SK-N-SH (cell line): ENCODE results near the gene NEIL3. TPM values are rescaled to one million over a fixed set of nuclear protein-coding genes. Genes with fewer than 3 reads are reported as not detected.

Experiments used
- CTCF ChIA-PET: fragments of 300-600, 350-600 bp; formaldehyde crosslinking; extraction: SDS; loops from one replicate; lab custom pipeline; 2021; lab: Yijun Ruan, JAX
- POLR2A ChIA-PET: fragments of 350-600 bp; sonication (Branson Sonifier 250); formaldehyde crosslinking; extraction: SDS; loops from one replicate; lab custom pipeline; 2020; ENCODE audit warnings: antibody characterized with exemption, inconsistent platforms; lab: Yijun Ruan, JAX
- DNase-seq: peaks from one replicate; pipeline ENCODE4 v3.0.0; 2012
- H2AFZ ChIP-seq: fragments of 200-600 bp; sonication (generic); 2 replicates; pipeline ENCODE4 v1.8.1; 2016; ENCODE audit warnings: antibody characterized with exemption, mild to moderate bottlenecking, low read depth
- H3F3A ChIP-seq: fragments of 200-600 bp; sonication (generic); replicated peaks from 2 replicates; pipeline ENCODE3; 2016; ENCODE audit warnings: antibody characterized with exemption, mild to moderate bottlenecking; ENCODE audit not compliant: insufficient read depth
- H3K27ac ChIP-seq, 2 experiments: fragments of 200-500 bp in 1 of 2; fragments of 200-600 bp in 1 of 2; sonication (Bioruptor generic) in 1 of 2; sonication (generic), shearing (Covaris generic) in 1 of 2; 2 replicates each; pipeline versions ENCODE4 v1.5.1 to v1.6.1; 2014 to 2016; ENCODE audit warnings: low read depth in 2 of 2, inconsistent platforms in 1 of 2, low read length in 1 of 2, mild to moderate bottlenecking in 1 of 2, mixed read lengths in 1 of 2
- H3K27me3 ChIP-seq: fragments of 200-600 bp; sonication (generic), shearing (Covaris generic); 2 replicates; pipeline ENCODE4 v1.6.1; 2016; ENCODE audit warnings: mixed run types; ENCODE audit not compliant: insufficient read depth
- H3K36me3 ChIP-seq, 2 experiments: fragments of 200-500 bp in 1 of 2; fragments of 200-600 bp in 1 of 2; sonication (Bioruptor generic) in 1 of 2; sonication (generic) in 1 of 2; replicated peaks in 1 of 2; 2 replicates each; pipeline versions ENCODE3 to v1.5.1; 2014 to 2016; ENCODE audit warnings: low read length in 1 of 2, mild to moderate bottlenecking in 1 of 2; ENCODE audit not compliant: insufficient read depth in 2 of 2, control insufficient read depth in 1 of 2
- H3K4me1 ChIP-seq, 2 experiments: fragments of 200-500 bp in 1 of 2; fragments of 200-600 bp in 1 of 2; sonication (Bioruptor generic) in 1 of 2; sonication (generic), shearing (Covaris generic) in 1 of 2; 2 replicates each; pipeline versions ENCODE4 v1.5.1 to v1.6.1; 2014 to 2016; ENCODE audit warnings: low read depth in 1 of 2, low read length in 1 of 2, mixed run types in 1 of 2; ENCODE audit not compliant: insufficient read depth in 2 of 2, control insufficient read depth in 1 of 2
- H3K4me2 ChIP-seq: fragments of 200-600 bp; sonication (generic), shearing (Covaris generic); 2 replicates; pipeline ENCODE4 v1.6.1; 2017; ENCODE audit warnings: mixed run types
- H3K4me3 ChIP-seq, 2 experiments: fragments of 200-500 bp in 1 of 2; fragments of 200-600 bp in 1 of 2; sonication (Bioruptor generic) in 1 of 2; sonication (generic), shearing (Covaris generic) in 1 of 2; 2 replicates each; pipeline versions ENCODE4 v1.5.1 to v1.8.1; 2014 to 2016; ENCODE audit warnings: low read depth in 2 of 2, inconsistent platforms in 1 of 2, low read length in 1 of 2, mild to moderate bottlenecking in 1 of 2, mixed read lengths in 1 of 2, moderate library complexity in 1 of 2
- H3K79me2 ChIP-seq: fragments of 200-600 bp; sonication (generic); 2 replicates; pipeline ENCODE4 v1.8.1; 2017; ENCODE audit warnings: mild to moderate bottlenecking; ENCODE audit not compliant: insufficient read depth
- H3K9ac ChIP-seq: fragments of 200-600 bp; sonication (generic); 2 replicates; pipeline ENCODE4 v1.6.1; 2017; ENCODE audit warnings: mixed run types
- H3K9me2 ChIP-seq: fragments of 200-600 bp; sonication (generic); 2 replicates; pipeline ENCODE4 v1.6.1; 2017; ENCODE audit warnings: mixed run types
- H3K9me3 ChIP-seq: fragments of 200-600 bp; sonication (generic); 2 replicates; pipeline ENCODE4 v1.6.1; 2017; ENCODE audit warnings: mixed run types, mild to moderate bottlenecking, moderate library complexity
- H4K20me1 ChIP-seq: fragments of 200-600 bp; sonication (generic); 2 replicates; pipeline ENCODE4 v1.6.1; 2017; ENCODE audit warnings: mild to moderate bottlenecking, mixed run types; ENCODE audit not compliant: insufficient read depth
- ELF1 ChIP-seq: IDR thresholded peaks from 2 replicates; pipeline ENCODE4 v1.4.0; 2012
- EZH2phosphoT487 ChIP-seq: fragments of 200-600 bp; sonication (generic); IDR thresholded peaks from 2 replicates; pipeline ENCODE4 v1.6.1; 2017; ENCODE audit warnings: low read depth, mixed run types, mild to moderate bottlenecking, antibody characterized with exemption, moderate library complexity, borderline replicate concordance
- FOSL2 ChIP-seq: IDR thresholded peaks from 2 replicates; pipeline ENCODE4 v1.4.0; 2012; ENCODE audit warnings: low read depth, mild to moderate bottlenecking, moderate library complexity, borderline replicate concordance
- FOXJ3 ChIP-seq: sonication (generic); formaldehyde crosslinking; IDR thresholded peaks from 2 replicates; pipeline ENCODE4 v1.5.1; 2020; ENCODE audit warnings: mild to moderate bottlenecking, missing genetic modification reagents
- FOXM1 ChIP-seq: IDR thresholded peaks from 2 replicates; pipeline ENCODE4 v1.4.0; 2012; ENCODE audit warnings: low read depth, mild to moderate bottlenecking
- MXI1 ChIP-seq: IDR thresholded peaks from 2 replicates; pipeline ENCODE4 v1.6.1; 2012; ENCODE audit warnings: mild to moderate bottlenecking, low read depth, low read length, improper control_type of control experiment
- RAD21 ChIP-seq: IDR thresholded peaks from 2 replicates; pipeline ENCODE4 v1.6.1; 2012; ENCODE audit warnings: mild to moderate bottlenecking, low read length
- RFX5 ChIP-seq: IDR thresholded peaks from 2 replicates; pipeline ENCODE4 v1.6.1; 2012; ENCODE audit warnings: mild to moderate bottlenecking, improper control_type of control experiment, low read length
- SIN3A ChIP-seq: IDR thresholded peaks from 2 replicates; pipeline ENCODE4 v1.6.1; 2012; ENCODE audit warnings: low read depth, mild to moderate bottlenecking, low read length, moderate library complexity, borderline replicate concordance
- TAF1 ChIP-seq: IDR thresholded peaks from 2 replicates; pipeline ENCODE4 v1.6.1; 2012; ENCODE audit warnings: low read depth, mild to moderate bottlenecking, low read length, moderate library complexity, borderline replicate concordance
- TCF12 ChIP-seq: IDR thresholded peaks from 2 replicates; pipeline ENCODE4 v1.4.0; 2012
- TEAD4 ChIP-seq: IDR thresholded peaks from 2 replicates; pipeline ENCODE4 v1.4.0; 2012; ENCODE audit warnings: mild to moderate bottlenecking, borderline replicate concordance; ENCODE audit not compliant: insufficient read depth
- YY1 ChIP-seq: IDR thresholded peaks from 2 replicates; pipeline ENCODE4 v1.4.0; 2012; ENCODE audit warnings: low read depth, mild to moderate bottlenecking
- WGBS: methylation state at CpG from one replicate; pipeline ENCODE4 v1.1.6; 2017; ENCODE audit warnings: low lambda C conversion rate; 5-methylcytosine and 5-hydroxymethylcytosine counted together
- polyA plus RNA-seq, 3 experiments: library from polyadenylated mRNA; depleted of rRNA; stranded (reverse); fragments of >200 nt; gene quantifications; 2 replicates each; pipeline ENCODE4 v1.2.3, GENCODE V29; 2012
- TF ChIP-seq, protein P1 (sequence below): fragments of 200-600 bp; sonication (generic); IDR thresholded peaks from 2 replicates; pipeline ENCODE4 v1.6.1; 2017; ENCODE audit warnings: antibody characterized with exemption, mild to moderate bottlenecking, moderate library complexity
- TF ChIP-seq, protein P2 (sequence below): IDR thresholded peaks from 2 replicates; pipeline ENCODE4; 2012
- TF ChIP-seq, protein P3 (sequence below): fragments of 150-350 bp; IDR thresholded peaks from 2 replicates; pipeline ENCODE4 v1.6.1; 2016; ENCODE audit warnings: mild to moderate bottlenecking, low read depth, low read length

NEIL3 gene
- polyA plus RNA-seq, 1 of the 3 experiments (the other 2 are of a cell fraction) = 3.6 TPM

DNA sequence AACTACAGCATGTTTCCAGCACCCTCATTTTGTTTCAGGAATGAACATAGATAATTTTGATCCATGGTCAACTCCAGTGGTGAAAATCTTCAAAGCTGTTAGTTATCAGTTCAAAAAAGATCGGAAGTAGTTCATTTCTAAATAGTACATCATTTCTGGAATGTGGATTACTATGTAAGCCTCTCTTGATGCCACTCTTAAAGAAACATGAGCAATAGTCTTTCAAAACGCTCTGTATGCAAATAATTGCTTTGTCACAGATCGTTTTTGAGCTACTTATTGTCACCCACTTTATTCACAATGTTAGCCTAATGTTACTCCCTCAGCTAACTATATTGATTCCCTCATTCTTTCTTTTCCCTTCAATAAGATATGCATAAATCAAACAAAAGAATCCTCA, 65.7 kb downstream of the NEIL3 start:
- no peak for DNase-seq
- ChIA-PET CTCF (interaction anchor here (0.7 to 1.6 kb wide), 3 partner anchors 76 to 328 kb away, joined by 3 read pairs; no protein-coding TSS in a partner anchor), POLR2A (interaction anchor here (1.6 kb wide), 1 partner anchor 67 kb away, joined by 5 read pairs; the partner anchor contains the start of gene AGA)
- Histone ChIP-seq H3F3A (no peaks in the 10 kb centered on the region), H3K4me1 (no peaks in the 10 kb centered on the region), H3K36me3 (no peaks in the 10 kb centered on the region), H3K9me3 (no peaks in the 10 kb centered on the region), H2AFZ (no peak overlapping the region), H3K9me2 (no peaks in the 10 kb centered on the region), H3K4me2 (no peak overlapping the region), H3K27ac (no peak overlapping the region), H3K79me2 (no peaks in the 10 kb centered on the region), H3K4me3 (no peak overlapping the region), H3K9ac (no peak overlapping the region), H4K20me1 (no peaks in the 10 kb centered on the region), H3K27me3 (no peaks in the 10 kb centered on the region)
- TF ChIP-seq MXI1 = no peak
- no peak for TF ChIP-seq SIN3A
- no peak for TF ChIP-seq YY1
- TF ChIP-seq FOSL2 = no peak
- no peak for TF ChIP-seq FOXJ3
- TF ChIP-seq TEAD4 = no peak
- TF ChIP-seq FOXM1 = no peak
- TF ChIP-seq, protein P1, sequence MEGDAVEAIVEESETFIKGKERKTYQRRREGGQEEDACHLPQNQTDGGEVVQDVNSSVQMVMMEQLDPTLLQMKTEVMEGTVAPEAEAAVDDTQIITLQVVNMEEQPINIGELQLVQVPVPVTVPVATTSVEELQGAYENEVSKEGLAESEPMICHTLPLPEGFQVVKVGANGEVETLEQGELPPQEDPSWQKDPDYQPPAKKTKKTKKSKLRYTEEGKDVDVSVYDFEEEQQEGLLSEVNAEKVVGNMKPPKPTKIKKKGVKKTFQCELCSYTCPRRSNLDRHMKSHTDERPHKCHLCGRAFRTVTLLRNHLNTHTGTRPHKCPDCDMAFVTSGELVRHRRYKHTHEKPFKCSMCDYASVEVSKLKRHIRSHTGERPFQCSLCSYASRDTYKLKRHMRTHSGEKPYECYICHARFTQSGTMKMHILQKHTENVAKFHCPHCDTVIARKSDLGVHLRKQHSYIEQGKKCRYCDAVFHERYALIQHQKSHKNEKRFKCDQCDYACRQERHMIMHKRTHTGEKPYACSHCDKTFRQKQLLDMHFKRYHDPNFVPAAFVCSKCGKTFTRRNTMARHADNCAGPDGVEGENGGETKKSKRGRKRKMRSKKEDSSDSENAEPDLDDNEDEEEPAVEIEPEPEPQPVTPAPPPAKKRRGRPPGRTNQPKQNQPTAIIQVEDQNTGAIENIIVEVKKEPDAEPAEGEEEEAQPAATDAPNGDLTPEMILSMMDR = no peak
- TF ChIP-seq, protein P2, sequence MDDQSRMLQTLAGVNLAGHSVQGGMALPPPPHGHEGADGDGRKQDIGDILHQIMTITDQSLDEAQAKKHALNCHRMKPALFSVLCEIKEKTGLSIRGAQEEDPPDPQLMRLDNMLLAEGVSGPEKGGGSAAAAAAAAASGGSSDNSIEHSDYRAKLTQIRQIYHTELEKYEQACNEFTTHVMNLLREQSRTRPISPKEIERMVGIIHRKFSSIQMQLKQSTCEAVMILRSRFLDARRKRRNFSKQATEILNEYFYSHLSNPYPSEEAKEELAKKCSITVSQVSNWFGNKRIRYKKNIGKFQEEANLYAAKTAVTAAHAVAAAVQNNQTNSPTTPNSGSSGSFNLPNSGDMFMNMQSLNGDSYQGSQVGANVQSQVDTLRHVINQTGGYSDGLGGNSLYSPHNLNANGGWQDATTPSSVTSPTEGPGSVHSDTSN = no peak
- TF ChIP-seq RAD21 = no peak
- TF ChIP-seq, protein P3, sequence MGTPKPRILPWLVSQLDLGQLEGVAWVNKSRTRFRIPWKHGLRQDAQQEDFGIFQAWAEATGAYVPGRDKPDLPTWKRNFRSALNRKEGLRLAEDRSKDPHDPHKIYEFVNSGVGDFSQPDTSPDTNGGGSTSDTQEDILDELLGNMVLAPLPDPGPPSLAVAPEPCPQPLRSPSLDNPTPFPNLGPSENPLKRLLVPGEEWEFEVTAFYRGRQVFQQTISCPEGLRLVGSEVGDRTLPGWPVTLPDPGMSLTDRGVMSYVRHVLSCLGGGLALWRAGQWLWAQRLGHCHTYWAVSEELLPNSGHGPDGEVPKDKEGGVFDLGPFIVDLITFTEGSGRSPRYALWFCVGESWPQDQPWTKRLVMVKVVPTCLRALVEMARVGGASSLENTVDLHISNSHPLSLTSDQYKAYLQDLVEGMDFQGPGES = no peak
- no peak for TF ChIP-seq TAF1
- no peak for TF ChIP-seq TCF12
- TF ChIP-seq RFX5 = no peak
- no peak for TF ChIP-seq ELF1
- TF ChIP-seq EZH2phosphoT487 = no peak
- 34% methylated on average over 3 of the region's 3 CpGs for WGBS
